Measurements from ENCODE around the gene CAPN5. TPM values are rescaled to one million over a fixed set of nuclear protein-coding genes. Genes with fewer than 3 reads are reported as not detected.

Gene CAPN5
- total and polyA plus RNA-seq, 2 of the 8 experiments (the other 6 are each of a cell fraction or from before 2014, with no cell fraction given): 21.5 to 22.4 TPM

GRCh38 chr11:77026221-77026620 lies 40.5 kb upstream of the CAPN5 start:
- Histone ChIP-seq H3K27ac (ENCODE audit: low read depth, low read length) (no peak overlapping the region), H3K23me2 (ENCODE audit: low read depth, low read length) (no peaks in the 10 kb centered on the region), H3K4me2 (ENCODE audit: insufficient read depth in 1 of 2, low read depth in 2 of 2, low read length in 2 of 2) (no peak overlapping the region), H2BK15ac (ENCODE audit: low read length) (no peak overlapping the region), H3K9me3 (ENCODE audit: insufficient read depth in 2 of 2, low read depth in 1 of 2, low read length in 1 of 2) (no peaks in the 10 kb centered on the region), H3K27me3 (replicated peaks in 1 of 4; ENCODE audit: control insufficient read depth in 3 of 4, extremely low read depth in 1 of 4, insufficient read depth in 3 of 4, low read length in 3 of 4) (0 out of 7 replicates have a peak, but pooled peaks cover 0 to 2% (median 0%) of the 10 kb centered on the region in 4 experiments), H2BK20ac (ENCODE audit: low read length) (no peak overlapping the region), H3K36me3 (ENCODE audit: control insufficient read depth in 2 of 4, insufficient read depth in 4 of 4, low read length in 3 of 4) (no peaks in the 10 kb centered on the region), H2AK5ac (ENCODE audit: low read depth, low read length) (no peak overlapping the region), H2BK120ac (replicated peaks; ENCODE audit: low read depth, low read length) (no peak overlapping the region), H3K9ac (replicated peaks in 1 of 4; ENCODE audit: extremely low read depth in 1 of 4, low read depth in 3 of 4, low read length in 3 of 4) (no peak overlapping the region), H4K5ac (ENCODE audit: insufficient read length, low read depth, low read length) (no peak overlapping the region), H2BK5ac (ENCODE audit: low read depth, low read length) (no peak overlapping the region), H3K14ac (ENCODE audit: insufficient read length) (no peak overlapping the region), H2AFZ (ENCODE audit: low read length) (no peak overlapping the region), H3K4me3 (ENCODE audit: extremely low read depth in 1 of 4, insufficient read depth in 2 of 4, low read depth in 3 of 4, low read length in 4 of 4) (no peak overlapping the region), H3K18ac (ENCODE audit: extremely low read depth, low read length) (no peak overlapping the region), H3K23ac (ENCODE audit: insufficient read length) (no peak overlapping the region), H3K56ac (replicated peaks; ENCODE audit: insufficient read length, low read depth, low read length) (no peak overlapping the region), H4K91ac (replicated peaks; ENCODE audit: insufficient read length, low read length) (no peak overlapping the region), H2BK12ac (ENCODE audit: low read depth, low read length) (no peak overlapping the region), H3K4ac (replicated peaks; ENCODE audit: insufficient read length, low read depth, low read length) (no peak overlapping the region), H3K4me1 (replicated peaks in 1 of 4; ENCODE audit: control insufficient read depth in 3 of 4, insufficient read depth in 4 of 4, low read length in 3 of 4) (peaks cover 0 to 4% (median 1%) of the 10 kb centered on the region in 4 experiments; a peak in 4 of 7 replicates), H4K8ac (ENCODE audit: extremely low read depth, insufficient read depth, low read length) (no peak overlapping the region), H3K79me2 (ENCODE audit: control insufficient read depth in 1 of 2, insufficient read depth in 2 of 2, low read length in 2 of 2) (no peaks in the 10 kb centered on the region), H4K20me1 (replicated peaks in 1 of 2; ENCODE audit: control insufficient read depth in 1 of 2, insufficient read depth in 2 of 2, low read length in 2 of 2) (no peaks in the 10 kb centered on the region), H3K79me1 (ENCODE audit: low read depth, low read length) (no peaks in the 10 kb centered on the region)
- no peak for DNase-seq (ENCODE audit: low read depth in 1 of 2, low spot score in 2 of 2)
- TF ChIP-seq SAP30 (IDR thresholded peaks at IDR 0.05; ENCODE audit: insufficient read depth, insufficient replicate concordance, low read length): no peak
- no peak for TF ChIP-seq KDM5A (IDR thresholded peaks at IDR 0.05; ENCODE audit: low read length)
- no peak for TF ChIP-seq RBBP5 (IDR thresholded peaks at IDR 0.05; ENCODE audit: borderline replicate concordance, low read depth, low read length)
- no peak for TF ChIP-seq RNF2 (IDR thresholded peaks at IDR 0.05; ENCODE audit: borderline replicate concordance, low read depth, low read length, missing control alignments, poor library complexity, severe bottlenecking)
- TF ChIP-seq TAF1 (IDR thresholded peaks at IDR 0.05; ENCODE audit: low read depth, low read length): no peak
- TF ChIP-seq TCF12 (IDR thresholded peaks at IDR 0.05; ENCODE audit: low read depth, low read length): no peak
- no peak for TF ChIP-seq RXRA (IDR thresholded peaks at IDR 0.05; ENCODE audit: insufficient read depth, low read depth, low read length)
- no peak for TF ChIP-seq YY1 (IDR thresholded peaks at IDR 0.05; ENCODE audit: low read depth, low read length)
- TF ChIP-seq BCL11A (IDR thresholded peaks at IDR 0.05; ENCODE audit: low read depth in 2 of 2, low read length in 2 of 2): no peak
- TF ChIP-seq TBP (IDR thresholded peaks at IDR 0.05; ENCODE audit: low read depth, low read length): no peak
- no peak for TF ChIP-seq KDM4A (IDR thresholded peaks at IDR 0.05; ENCODE audit: low read depth, low read length, severe bottlenecking)
- no peak for TF ChIP-seq RAD21 (IDR thresholded peaks at IDR 0.05 in 1 of 2, conservative IDR thresholded peaks at IDR 0.05 in 1 of 2; ENCODE audit: low read depth in 2 of 2, low read length in 2 of 2)
- TF ChIP-seq POLR2A (IDR thresholded peaks at IDR 0.05; ENCODE audit: control extremely low read depth in 1 of 2, low read depth in 2 of 2, low read length in 2 of 2): no peak
- no peak for TF ChIP-seq SRF (IDR thresholded peaks at IDR 0.05; ENCODE audit: low read depth, low read length)
- POLR2A ChIA-PET (ENCODE audit: partially characterized antibody): no interaction called here
- CTCF ChIA-PET (ENCODE audit: partially characterized antibody): interaction anchor here (4.6 kb wide), 1 partner anchor 14 kb away, joined by 27 read pairs; no protein-coding TSS in a partner anchor
- no peak for FAIRE-seq
- WGBS, 2 experiments (ENCODE audit: extremely low coverage in 1 of 2, insufficient coverage in 1 of 2, insufficient read length in 1 of 2, insufficient replicate concordance in 2 of 2, low coverage in 1 of 2, low lambda C conversion rate in 2 of 2, missing lambda C conversion rate in 1 of 2): 85% methylated on average over 3 of the region's 3 CpGs; no CpG with 5 or more reads in 1 of the 2 experiments
